NCI-H146 treated with DMSO at 0.1 percent for 48 hours (cell line): ENCODE results near the gene OR51B4.
"Not testable (repeated sequence)": the region's sequence is repeated elsewhere in the genome, so short reads cannot be mapped to it uniquely, and the experiment has no call there.

Source experiments
- DNase-seq: peaks from one replicate; lab custom pipeline; 2025; ENCODE audit not compliant: unreplicated experiment; lab: John Stamatoyannopoulos, UW

The OR51B4 gene

GRCh38 chr11:5275369-5276110, 26.2 kb downstream of the OR51B4 start:
- DNase-seq: no peak

- DNase-seq: no peak
Observed at GRCh38 chr11:5274395-5274794, 27.4 kb downstream of the OR51B4 start.

GRCh38 chr11:5272395-5273017, 29.2 kb downstream of the OR51B4 start:
- no peak for DNase-seq

- DNase-seq: no peak
Observed at GRCh38 chr11:5269715-5270147, 32.0 kb downstream of the OR51B4 start, which contains the start of gene HBE1. TSS of gene HBE1 (minus strand) at chr11:5269945. CDS start at chr11:5269890, 55 bp downstream.

- DNase-seq: no peak
Observed at GRCh38 chr11:5267033-5267563, 34.6 kb downstream of the OR51B4 start.

GRCh38 chr11:5266609-5267008, 35.1 kb downstream of the OR51B4 start:
- DNase-seq: no peak

- DNase-seq: no peak
Observed at GRCh38 chr11:5265832-5266231, 35.9 kb downstream of the OR51B4 start.

- no peak for DNase-seq
Observed at GRCh38 chr11:5258543-5259262, 43.0 kb downstream of the OR51B4 start.

GRCh38 chr11:5257296-5257695, 44.5 kb downstream of the OR51B4 start:
- no peak for DNase-seq

- not testable (repeated sequence) for DNase-seq
Observed at GRCh38 chr11:5254646-5255413, 46.9 kb downstream of the OR51B4 start, which contains the start of gene HBG2. TSS of gene HBG2 (minus strand) at chr11:5254781. CDS start at chr11:5254728, 53 bp downstream.

GRCh38 chr11:5254023-5254422, 47.7 kb downstream of the OR51B4 start:
- not testable (repeated sequence) for DNase-seq

GRCh38 chr11:5253440-5253839, 48.3 kb downstream of the OR51B4 start:
- DNase-seq: not testable (repeated sequence)

- no peak for DNase-seq
Observed at GRCh38 chr11:5252919-5253265, 48.9 kb downstream of the OR51B4 start.

GRCh38 chr11:5252192-5252918, 49.4 kb downstream of the OR51B4 start:
- no peak for DNase-seq

GRCh38 chr11:5251746-5252145, 50.0 kb downstream of the OR51B4 start:
- no peak for DNase-seq
